GM12878 (cell line): ENCODE results near the gene SLC36A3. TPM values are rescaled to one million over a fixed set of nuclear protein-coding genes. Genes with fewer than 3 reads are reported as not detected.
A peak's percentile ranks its signal among the peaks of the same experiment; 100 is the strongest.

ENCODE experiments used
- BCL11A ChIP-seq: IDR thresholded peaks from 2 replicates; pipeline ENCODE4 v1.6.1; 2011; ENCODE audit warnings: low read depth, low read length
- CBFB ChIP-seq: IDR thresholded peaks from 2 replicates; pipeline ENCODE4 v1.6.1; 2016; ENCODE audit warnings: antibody characterized with exemption, low read depth
- FOXK2 ChIP-seq: fragments of 450-650 bp; IDR thresholded peaks from 2 replicates; pipeline ENCODE4 v1.6.1; 2017; ENCODE audit warnings: mild to moderate bottlenecking, moderate library complexity
- GABPA ChIP-seq: IDR thresholded peaks from 2 replicates; pipeline ENCODE4 v1.6.1; 2014; ENCODE audit warnings: antibody characterized with exemption, low read depth, mild to moderate bottlenecking, inconsistent platforms
- JUNB ChIP-seq: IDR thresholded peaks from 2 replicates; pipeline ENCODE4 v1.6.1; 2016; ENCODE audit warnings: antibody characterized with exemption, mild to moderate bottlenecking
- NFXL1 ChIP-seq: fragments of 450-650 bp; IDR thresholded peaks from 2 replicates; pipeline ENCODE4 v1.6.1; 2017; ENCODE audit warnings: antibody characterized with exemption, mild to moderate bottlenecking, borderline replicate concordance
- RFX5 ChIP-seq: IDR thresholded peaks from 2 replicates; pipeline ENCODE4 v1.6.1; 2011; ENCODE audit warnings: low read depth, low read length, improper control_type of control experiment
- ZNF207 ChIP-seq: fragments of 450-650 bp; IDR thresholded peaks from 2 replicates; pipeline ENCODE4 v1.6.1; 2014; ENCODE audit warnings: antibody characterized with exemption, mild to moderate bottlenecking, borderline replicate concordance
- ZZZ3 ChIP-seq: IDR thresholded peaks from 2 replicates; pipeline ENCODE4 v1.6.1; 2011; ENCODE audit warnings: low read depth; ENCODE audit not compliant: control insufficient read depth, insufficient read length
- polyA plus RNA-seq, 11 experiments: library from polyadenylated mRNA; depleted of rRNA in 4 of 11; unstranded in 6 of 11; stranded (reverse) in 5 of 11; fragments of >200 nt; fragmentation: Nextera tagmentation in 4 of 11; fragmentation: Illumina TruSeq in 1 of 11; extraction: Ambion mirVana in 4 of 11; extraction: Trizol in 1 of 11; gene quantifications; 1 replicate in 1 of 11; 2 replicates in 10 of 11; pipeline versions ENCODE4 v1.2.1 to v1.2.3, GENCODE V29; 2011 to 2016; ENCODE audit warnings: inconsistent platforms in 2 of 11, missing spikeins in 2 of 11, low read depth in 1 of 11
- total RNA-seq, 4 experiments: library from RNA; depleted of rRNA in 3 of 4; stranded (reverse); fragments of >200 nt in 3 of 4; fragmentation: Illumina TruSeq in 1 of 4; extraction: Trizol in 1 of 4; gene quantifications; 2 replicates each; pipeline versions ENCODE4 v1.2.1 to v1.2.3, GENCODE V29; 2013 to 2021
- TF ChIP-seq, protein P1 (sequence below): IDR thresholded peaks from 2 replicates; pipeline ENCODE4 v1.6.1; 2012; ENCODE audit warnings: mild to moderate bottlenecking, low read depth, low read length
- TF ChIP-seq, protein P2 (sequence below): IDR thresholded peaks from 2 replicates; pipeline ENCODE4 v1.6.1; 2012; ENCODE audit warnings: low read length, inconsistent platforms
- TF ChIP-seq, protein P3 (sequence below): fragments of 450-650 bp; IDR thresholded peaks from 2 replicates; pipeline ENCODE4 v1.6.1; 2017; ENCODE audit warnings: mild to moderate bottlenecking, low read depth, inconsistent platforms; ENCODE audit not compliant: poor library complexity, severe bottlenecking
- TF ChIP-seq, protein P4 (sequence below): IDR thresholded peaks from 2 replicates; pipeline ENCODE4 v1.6.1; 2011; ENCODE audit warnings: low read depth, mild to moderate bottlenecking, low read length, moderate library complexity, borderline replicate concordance; ENCODE audit errors: extremely low read depth
- TF ChIP-seq, protein P5 (sequence below): fragments of 450-650 bp; formaldehyde crosslinking; IDR thresholded peaks from 2 replicates; pipeline ENCODE4 v1.4.0; 2020; ENCODE audit warnings: mild to moderate bottlenecking, moderate library complexity
- TF ChIP-seq, protein P6 (sequence below): fragments of 450-650 bp; IDR thresholded peaks from 2 replicates; pipeline ENCODE4 v1.6.1; 2017; ENCODE audit warnings: mild to moderate bottlenecking, moderate library complexity

SLC36A3 gene
- total and polyA plus RNA-seq, 10 of the 15 experiments (the other 5 are each of a cell fraction or from before 2014, with no cell fraction given) = 0.03 TPM; not detected in 9

DNA sequence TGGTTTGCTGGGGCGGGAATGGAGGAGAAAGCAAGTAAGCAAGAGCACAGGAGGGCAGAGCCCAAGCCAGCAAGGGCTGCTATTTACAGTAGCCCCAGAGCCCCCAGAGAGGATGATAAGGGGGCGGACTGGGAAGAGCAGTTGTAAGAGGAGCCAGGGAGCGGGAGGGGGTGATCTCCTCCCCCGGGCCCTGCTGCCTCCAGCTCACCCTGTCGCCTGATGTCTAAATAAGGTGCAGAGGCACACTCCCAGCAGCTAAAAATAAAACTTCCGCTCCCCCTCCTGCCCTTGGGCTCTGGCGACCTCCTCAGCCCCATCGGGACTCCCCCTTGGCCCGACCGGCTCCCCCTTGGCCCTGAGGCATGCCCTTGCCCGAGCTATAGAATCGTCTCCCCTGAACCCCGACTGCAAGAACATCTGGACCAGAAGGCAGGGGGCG lies 65.2 kb downstream of the SLC36A3 start (continued):
- TF ChIP-seq, protein P1, sequence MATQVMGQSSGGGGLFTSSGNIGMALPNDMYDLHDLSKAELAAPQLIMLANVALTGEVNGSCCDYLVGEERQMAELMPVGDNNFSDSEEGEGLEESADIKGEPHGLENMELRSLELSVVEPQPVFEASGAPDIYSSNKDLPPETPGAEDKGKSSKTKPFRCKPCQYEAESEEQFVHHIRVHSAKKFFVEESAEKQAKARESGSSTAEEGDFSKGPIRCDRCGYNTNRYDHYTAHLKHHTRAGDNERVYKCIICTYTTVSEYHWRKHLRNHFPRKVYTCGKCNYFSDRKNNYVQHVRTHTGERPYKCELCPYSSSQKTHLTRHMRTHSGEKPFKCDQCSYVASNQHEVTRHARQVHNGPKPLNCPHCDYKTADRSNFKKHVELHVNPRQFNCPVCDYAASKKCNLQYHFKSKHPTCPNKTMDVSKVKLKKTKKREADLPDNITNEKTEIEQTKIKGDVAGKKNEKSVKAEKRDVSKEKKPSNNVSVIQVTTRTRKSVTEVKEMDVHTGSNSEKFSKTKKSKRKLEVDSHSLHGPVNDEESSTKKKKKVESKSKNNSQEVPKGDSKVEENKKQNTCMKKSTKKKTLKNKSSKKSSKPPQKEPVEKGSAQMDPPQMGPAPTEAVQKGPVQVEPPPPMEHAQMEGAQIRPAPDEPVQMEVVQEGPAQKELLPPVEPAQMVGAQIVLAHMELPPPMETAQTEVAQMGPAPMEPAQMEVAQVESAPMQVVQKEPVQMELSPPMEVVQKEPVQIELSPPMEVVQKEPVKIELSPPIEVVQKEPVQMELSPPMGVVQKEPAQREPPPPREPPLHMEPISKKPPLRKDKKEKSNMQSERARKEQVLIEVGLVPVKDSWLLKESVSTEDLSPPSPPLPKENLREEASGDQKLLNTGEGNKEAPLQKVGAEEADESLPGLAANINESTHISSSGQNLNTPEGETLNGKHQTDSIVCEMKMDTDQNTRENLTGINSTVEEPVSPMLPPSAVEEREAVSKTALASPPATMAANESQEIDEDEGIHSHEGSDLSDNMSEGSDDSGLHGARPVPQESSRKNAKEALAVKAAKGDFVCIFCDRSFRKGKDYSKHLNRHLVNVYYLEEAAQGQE = no peak
- TF ChIP-seq, protein P2, sequence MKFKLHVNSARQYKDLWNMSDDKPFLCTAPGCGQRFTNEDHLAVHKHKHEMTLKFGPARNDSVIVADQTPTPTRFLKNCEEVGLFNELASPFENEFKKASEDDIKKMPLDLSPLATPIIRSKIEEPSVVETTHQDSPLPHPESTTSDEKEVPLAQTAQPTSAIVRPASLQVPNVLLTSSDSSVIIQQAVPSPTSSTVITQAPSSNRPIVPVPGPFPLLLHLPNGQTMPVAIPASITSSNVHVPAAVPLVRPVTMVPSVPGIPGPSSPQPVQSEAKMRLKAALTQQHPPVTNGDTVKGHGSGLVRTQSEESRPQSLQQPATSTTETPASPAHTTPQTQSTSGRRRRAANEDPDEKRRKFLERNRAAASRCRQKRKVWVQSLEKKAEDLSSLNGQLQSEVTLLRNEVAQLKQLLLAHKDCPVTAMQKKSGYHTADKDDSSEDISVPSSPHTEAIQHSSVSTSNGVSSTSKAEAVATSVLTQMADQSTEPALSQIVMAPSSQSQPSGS = peak; percentile 19; the same call in 1 of the 2 replicates
- TF ChIP-seq JUNB (no peak), BCL11A (no peak), NFXL1 (no peak), FOXK2 (0 out of 2 replicates have a peak, but pooled peaks have one; percentile 43), GABPA (no peak), ZZZ3 (no peak), CBFB (no peak), RFX5 (no peak), ZNF207 (no peak)
- TF ChIP-seq, protein P3, sequence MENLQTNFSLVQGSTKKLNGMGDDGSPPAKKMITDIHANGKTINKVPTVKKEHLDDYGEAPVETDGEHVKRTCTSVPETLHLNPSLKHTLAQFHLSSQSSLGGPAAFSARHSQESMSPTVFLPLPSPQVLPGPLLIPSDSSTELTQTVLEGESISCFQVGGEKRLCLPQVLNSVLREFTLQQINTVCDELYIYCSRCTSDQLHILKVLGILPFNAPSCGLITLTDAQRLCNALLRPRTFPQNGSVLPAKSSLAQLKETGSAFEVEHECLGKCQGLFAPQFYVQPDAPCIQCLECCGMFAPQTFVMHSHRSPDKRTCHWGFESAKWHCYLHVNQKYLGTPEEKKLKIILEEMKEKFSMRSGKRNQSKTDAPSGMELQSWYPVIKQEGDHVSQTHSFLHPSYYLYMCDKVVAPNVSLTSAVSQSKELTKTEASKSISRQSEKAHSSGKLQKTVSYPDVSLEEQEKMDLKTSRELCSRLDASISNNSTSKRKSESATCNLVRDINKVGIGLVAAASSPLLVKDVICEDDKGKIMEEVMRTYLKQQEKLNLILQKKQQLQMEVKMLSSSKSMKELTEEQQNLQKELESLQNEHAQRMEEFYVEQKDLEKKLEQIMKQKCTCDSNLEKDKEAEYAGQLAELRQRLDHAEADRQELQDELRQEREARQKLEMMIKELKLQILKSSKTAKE = no peak
- TF ChIP-seq, protein P4, sequence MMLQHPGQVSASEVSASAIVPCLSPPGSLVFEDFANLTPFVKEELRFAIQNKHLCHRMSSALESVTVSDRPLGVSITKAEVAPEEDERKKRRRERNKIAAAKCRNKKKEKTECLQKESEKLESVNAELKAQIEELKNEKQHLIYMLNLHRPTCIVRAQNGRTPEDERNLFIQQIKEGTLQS = no peak
- TF ChIP-seq, protein P5, sequence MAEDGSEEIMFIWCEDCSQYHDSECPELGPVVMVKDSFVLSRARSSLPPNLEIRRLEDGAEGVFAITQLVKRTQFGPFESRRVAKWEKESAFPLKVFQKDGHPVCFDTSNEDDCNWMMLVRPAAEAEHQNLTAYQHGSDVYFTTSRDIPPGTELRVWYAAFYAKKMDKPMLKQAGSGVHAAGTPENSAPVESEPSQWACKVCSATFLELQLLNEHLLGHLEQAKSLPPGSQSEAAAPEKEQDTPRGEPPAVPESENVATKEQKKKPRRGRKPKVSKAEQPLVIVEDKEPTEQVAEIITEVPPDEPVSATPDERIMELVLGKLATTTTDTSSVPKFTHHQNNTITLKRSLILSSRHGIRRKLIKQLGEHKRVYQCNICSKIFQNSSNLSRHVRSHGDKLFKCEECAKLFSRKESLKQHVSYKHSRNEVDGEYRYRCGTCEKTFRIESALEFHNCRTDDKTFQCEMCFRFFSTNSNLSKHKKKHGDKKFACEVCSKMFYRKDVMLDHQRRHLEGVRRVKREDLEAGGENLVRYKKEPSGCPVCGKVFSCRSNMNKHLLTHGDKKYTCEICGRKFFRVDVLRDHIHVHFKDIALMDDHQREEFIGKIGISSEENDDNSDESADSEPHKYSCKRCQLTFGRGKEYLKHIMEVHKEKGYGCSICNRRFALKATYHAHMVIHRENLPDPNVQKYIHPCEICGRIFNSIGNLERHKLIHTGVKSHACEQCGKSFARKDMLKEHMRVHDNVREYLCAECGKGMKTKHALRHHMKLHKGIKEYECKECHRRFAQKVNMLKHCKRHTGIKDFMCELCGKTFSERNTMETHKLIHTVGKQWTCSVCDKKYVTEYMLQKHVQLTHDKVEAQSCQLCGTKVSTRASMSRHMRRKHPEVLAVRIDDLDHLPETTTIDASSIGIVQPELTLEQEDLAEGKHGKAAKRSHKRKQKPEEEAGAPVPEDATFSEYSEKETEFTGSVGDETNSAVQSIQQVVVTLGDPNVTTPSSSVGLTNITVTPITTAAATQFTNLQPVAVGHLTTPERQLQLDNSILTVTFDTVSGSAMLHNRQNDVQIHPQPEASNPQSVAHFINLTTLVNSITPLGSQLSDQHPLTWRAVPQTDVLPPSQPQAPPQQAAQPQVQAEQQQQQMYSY (CRISPR knock-in tag) = no peak
- TF ChIP-seq, protein P6, sequence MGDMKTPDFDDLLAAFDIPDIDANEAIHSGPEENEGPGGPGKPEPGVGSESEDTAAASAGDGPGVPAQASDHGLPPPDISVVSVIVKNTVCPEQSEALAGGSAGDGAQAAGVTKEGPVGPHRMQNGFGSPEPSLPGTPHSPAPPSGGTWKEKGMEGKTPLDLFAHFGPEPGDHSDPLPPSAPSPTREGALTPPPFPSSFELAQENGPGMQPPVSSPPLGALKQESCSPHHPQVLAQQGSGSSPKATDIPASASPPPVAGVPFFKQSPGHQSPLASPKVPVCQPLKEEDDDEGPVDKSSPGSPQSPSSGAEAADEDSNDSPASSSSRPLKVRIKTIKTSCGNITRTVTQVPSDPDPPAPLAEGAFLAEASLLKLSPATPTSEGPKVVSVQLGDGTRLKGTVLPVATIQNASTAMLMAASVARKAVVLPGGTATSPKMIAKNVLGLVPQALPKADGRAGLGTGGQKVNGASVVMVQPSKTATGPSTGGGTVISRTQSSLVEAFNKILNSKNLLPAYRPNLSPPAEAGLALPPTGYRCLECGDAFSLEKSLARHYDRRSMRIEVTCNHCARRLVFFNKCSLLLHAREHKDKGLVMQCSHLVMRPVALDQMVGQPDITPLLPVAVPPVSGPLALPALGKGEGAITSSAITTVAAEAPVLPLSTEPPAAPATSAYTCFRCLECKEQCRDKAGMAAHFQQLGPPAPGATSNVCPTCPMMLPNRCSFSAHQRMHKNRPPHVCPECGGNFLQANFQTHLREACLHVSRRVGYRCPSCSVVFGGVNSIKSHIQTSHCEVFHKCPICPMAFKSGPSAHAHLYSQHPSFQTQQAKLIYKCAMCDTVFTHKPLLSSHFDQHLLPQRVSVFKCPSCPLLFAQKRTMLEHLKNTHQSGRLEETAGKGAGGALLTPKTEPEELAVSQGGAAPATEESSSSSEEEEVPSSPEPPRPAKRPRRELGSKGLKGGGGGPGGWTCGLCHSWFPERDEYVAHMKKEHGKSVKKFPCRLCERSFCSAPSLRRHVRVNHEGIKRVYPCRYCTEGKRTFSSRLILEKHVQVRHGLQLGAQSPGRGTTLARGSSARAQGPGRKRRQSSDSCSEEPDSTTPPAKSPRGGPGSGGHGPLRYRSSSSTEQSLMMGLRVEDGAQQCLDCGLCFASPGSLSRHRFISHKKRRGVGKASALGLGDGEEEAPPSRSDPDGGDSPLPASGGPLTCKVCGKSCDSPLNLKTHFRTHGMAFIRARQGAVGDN = peak; percentile 55; the same call in 1 of the 2 replicates
